MM.1S (cell line): ENCODE data around the gene BPIFB3.

Source experiments
- EZH2 ChIP-seq: fragments of 300-600 bp; sonication (generic); optimal IDR thresholded peaks from 2 replicates; pipeline ENCODE3; 2017; ENCODE audit warnings: low read depth, mild to moderate bottlenecking, antibody characterized with exemption, low read length, mixed read lengths
- TF ChIP-seq, protein P1 (sequence below): fragments of 300-600 bp; sonication (generic); IDR thresholded peaks from 2 replicates; pipeline ENCODE4 v1.5.1; 2016; ENCODE audit warnings: antibody characterized with exemption, low read length, mixed read lengths

DNA sequence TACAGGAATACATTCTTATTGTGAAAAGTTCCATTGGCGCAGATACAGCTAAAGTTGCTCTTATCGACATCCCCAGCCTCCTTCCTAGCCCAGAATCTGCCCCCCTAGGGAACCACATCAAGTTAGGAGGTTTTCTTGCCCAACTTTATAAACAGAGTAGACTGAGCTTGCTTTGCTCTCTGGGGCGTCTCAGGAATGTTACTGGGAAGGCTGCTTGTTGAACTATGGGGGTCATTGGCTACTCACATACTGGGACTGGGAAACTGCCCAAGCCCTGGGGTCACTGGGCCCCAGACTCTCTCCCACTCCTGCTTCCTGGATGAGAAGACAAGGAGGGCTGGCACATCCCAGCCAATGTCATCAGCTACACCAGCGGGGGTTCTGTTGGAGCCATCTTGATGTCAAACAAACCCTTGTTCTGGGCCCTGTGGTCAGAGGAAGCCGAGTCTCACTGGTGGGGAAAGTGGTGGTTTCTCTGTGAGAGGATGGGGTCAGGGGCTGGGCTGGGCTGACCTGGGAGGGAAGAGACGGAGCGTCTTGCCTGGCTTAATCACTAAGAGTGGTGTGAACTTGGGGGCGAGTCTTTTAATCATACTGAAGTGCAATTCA is 51.7 kb downstream of the BPIFB3 start:
- TF ChIP-seq, protein P1, sequence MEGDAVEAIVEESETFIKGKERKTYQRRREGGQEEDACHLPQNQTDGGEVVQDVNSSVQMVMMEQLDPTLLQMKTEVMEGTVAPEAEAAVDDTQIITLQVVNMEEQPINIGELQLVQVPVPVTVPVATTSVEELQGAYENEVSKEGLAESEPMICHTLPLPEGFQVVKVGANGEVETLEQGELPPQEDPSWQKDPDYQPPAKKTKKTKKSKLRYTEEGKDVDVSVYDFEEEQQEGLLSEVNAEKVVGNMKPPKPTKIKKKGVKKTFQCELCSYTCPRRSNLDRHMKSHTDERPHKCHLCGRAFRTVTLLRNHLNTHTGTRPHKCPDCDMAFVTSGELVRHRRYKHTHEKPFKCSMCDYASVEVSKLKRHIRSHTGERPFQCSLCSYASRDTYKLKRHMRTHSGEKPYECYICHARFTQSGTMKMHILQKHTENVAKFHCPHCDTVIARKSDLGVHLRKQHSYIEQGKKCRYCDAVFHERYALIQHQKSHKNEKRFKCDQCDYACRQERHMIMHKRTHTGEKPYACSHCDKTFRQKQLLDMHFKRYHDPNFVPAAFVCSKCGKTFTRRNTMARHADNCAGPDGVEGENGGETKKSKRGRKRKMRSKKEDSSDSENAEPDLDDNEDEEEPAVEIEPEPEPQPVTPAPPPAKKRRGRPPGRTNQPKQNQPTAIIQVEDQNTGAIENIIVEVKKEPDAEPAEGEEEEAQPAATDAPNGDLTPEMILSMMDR = no peak
- no peak for TF ChIP-seq EZH2
